ENCODE results near the gene CCDC8. TPM values are rescaled to one million over a fixed set of nuclear protein-coding genes. Genes with fewer than 3 reads are reported as not detected.

CCDC8 gene, protein sequence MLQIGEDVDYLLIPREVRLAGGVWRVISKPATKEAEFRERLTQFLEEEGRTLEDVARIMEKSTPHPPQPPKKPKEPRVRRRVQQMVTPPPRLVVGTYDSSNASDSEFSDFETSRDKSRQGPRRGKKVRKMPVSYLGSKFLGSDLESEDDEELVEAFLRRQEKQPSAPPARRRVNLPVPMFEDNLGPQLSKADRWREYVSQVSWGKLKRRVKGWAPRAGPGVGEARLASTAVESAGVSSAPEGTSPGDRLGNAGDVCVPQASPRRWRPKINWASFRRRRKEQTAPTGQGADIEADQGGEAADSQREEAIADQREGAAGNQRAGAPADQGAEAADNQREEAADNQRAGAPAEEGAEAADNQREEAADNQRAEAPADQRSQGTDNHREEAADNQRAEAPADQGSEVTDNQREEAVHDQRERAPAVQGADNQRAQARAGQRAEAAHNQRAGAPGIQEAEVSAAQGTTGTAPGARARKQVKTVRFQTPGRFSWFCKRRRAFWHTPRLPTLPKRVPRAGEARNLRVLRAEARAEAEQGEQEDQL
- 10 to 100 TPM; 23.3 to 33.8 TPM for total RNA-seq
- polyA plus RNA-seq (ENCODE audit: insufficient read depth, low read depth, low replicate concordance): 20.1 TPM
- long read RNA-seq, donor 1, transcript CCDC8-201 (1 exons, 3,186 nt): major isoform, 129 of 129 reads
- long read RNA-seq, donor 1, partial matches to known transcripts: 0 of 129 reads
- long read RNA-seq, donor 1, other reads (novel, unspliced or antisense): 0 of 129 reads
- long read RNA-seq, donor 2, transcript CCDC8-201 (1 exons, 3,186 nt): major isoform, 80 of 80 reads
- long read RNA-seq, donor 2, partial matches to known transcripts: 0 of 80 reads
- long read RNA-seq, donor 2, other reads (novel, unspliced or antisense): 0 of 80 reads

DNA sequence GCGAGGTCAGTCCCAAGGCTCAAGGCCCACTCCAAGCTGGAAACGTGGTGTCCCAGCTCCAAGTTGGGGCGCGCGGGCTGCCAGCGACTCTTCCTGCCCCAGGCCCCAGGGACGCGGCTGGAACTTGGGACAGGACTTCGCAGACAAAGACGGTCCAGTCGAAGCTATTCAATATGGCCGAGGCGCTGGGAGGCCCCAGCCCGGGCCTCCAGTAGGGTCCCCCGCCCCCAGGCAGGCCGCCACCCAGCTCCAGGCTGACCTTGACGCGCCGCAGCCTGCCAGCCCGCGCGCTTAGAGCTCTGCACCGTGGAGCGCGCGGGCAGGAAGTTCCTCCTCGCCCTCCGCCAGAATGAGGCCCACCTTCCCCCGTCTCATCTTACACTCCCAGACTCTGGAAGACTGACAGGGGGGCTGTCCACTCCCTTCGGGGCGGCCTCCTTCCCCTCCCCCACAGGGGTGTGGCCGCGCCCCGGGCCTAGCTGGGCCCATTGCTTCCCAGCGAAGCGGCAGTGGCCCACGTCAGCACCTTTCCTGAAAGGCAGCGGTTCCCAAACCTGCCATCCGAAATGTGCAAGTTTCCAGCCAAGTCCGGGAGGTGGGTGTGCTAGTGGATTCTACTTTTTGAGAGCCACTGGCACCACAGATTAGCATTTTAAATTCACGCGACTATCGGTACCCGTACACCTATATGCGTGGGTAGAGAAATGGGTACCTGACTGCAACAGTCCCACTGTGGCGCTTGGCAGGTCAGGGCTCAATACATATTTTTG lies at the start of gene CCDC8:
Gene CCDC8, minus strand, starts transcription at position 303 of the 770 bp plus-strand sequence. CDS start 754 bp downstream, outside the sequence.
- peak within 1 kb of the TSS; percentile 60 to 78 for H3K27ac ChIP-seq
- DNase-seq: peak; percentile 95
- TF ChIP-seq POLR2A (IDR thresholded peaks at IDR 0.05) (peak; percentile 77), CTCF (IDR thresholded peaks at IDR 0.05) (no peak)
- WGBS, 2 donors: 5 to 13% methylated on average over 6 to 31 of the region's 46 CpGs
- H3K27me3 ChIP-seq: no peaks in the 10 kb centered on the region
- intact Hi-C loops (cut with DNase I; ENCODE audit: low total_unique reads): no loop called here
- no peaks in the 10 kb centered on the region for H3K36me3 ChIP-seq (ENCODE audit: low read depth, missing control alignments)
- H3K9me3 ChIP-seq: no peaks in the 10 kb centered on the region
- peaks cover 22% of the 10 kb centered on the region for H3K4me1 ChIP-seq
- peak within 1 kb of the TSS; percentile 55 to 73 for H3K4me3 ChIP-seq

GRCh38 chr19:46461537-46461936 lies 48.2 kb upstream of the CCDC8 start:
- DNase-seq: no peak
- no peaks in the 10 kb centered on the region for H3K27me3 ChIP-seq
- TF ChIP-seq POLR2A (IDR thresholded peaks at IDR 0.05): no peak
- no peak for TF ChIP-seq CTCF (IDR thresholded peaks at IDR 0.05)
- H3K4me1 ChIP-seq: no peaks in the 10 kb centered on the region
- intact Hi-C loops (cut with DNase I; ENCODE audit: low total_unique reads): no loop called here
- WGBS, 2 donors: 78 to 100% methylated on average over 2 of the region's 2 CpGs
- no peak overlapping the region for H3K27ac ChIP-seq
- no peaks in the 10 kb centered on the region for H3K9me3 ChIP-seq
- no peak overlapping the region for H3K4me3 ChIP-seq
- no peaks in the 10 kb centered on the region for H3K36me3 ChIP-seq (ENCODE audit: low read depth, missing control alignments)

DNA sequence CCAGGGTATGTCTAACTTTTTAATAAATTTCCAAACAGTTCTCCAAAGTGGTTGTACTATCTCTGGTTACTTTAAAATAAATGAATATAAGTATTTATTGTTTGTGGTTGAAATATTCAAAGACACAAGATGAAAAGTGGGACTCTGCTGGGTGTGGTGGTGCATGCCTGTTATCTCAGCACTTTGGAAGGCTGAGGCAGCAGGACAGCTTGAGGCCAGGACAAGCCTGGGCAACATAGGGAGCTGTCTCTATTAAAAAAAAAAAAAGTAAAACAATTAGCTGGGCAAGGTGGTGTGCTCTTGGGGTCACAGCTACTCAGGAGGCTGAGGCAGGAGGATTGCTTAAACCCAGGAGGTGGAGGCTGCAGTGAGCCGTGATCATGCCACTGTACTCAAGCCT lies 47.6 kb upstream of the CCDC8 start:
- H3K27ac ChIP-seq: no peak overlapping the region
- WGBS, 2 donors: 93 to 100% methylated on average over 1 of the region's 1 CpG
- no peaks in the 10 kb centered on the region for H3K27me3 ChIP-seq
- no peaks in the 10 kb centered on the region for H3K4me1 ChIP-seq
- H3K4me3 ChIP-seq: no peak overlapping the region
- intact Hi-C loops (cut with DNase I; ENCODE audit: low total_unique reads): no loop called here
- TF ChIP-seq CTCF (IDR thresholded peaks at IDR 0.05) (no peak), POLR2A (IDR thresholded peaks at IDR 0.05) (no peak)
- H3K36me3 ChIP-seq (ENCODE audit: low read depth, missing control alignments): no peaks in the 10 kb centered on the region
- no peak for DNase-seq
- no peaks in the 10 kb centered on the region for H3K9me3 ChIP-seq

DNA sequence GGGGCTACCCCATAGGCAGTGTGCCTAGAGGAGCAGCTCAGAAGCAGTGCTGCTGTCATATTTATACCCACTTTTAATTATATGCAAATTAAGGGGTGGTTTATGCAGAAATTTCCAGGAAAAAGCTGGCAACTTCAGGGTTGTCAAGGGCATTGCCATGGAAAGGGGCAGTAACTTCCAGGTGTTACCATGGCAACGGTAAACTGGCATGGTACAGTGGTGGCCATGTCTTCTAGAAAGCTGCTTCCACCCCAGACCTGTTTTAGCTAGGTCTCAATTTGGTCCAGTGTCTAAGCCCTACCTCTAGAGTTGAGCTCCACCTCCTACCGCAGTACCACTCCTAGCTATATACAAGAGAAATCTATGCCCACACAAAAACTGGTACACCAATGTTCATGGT lies 46.7 kb upstream of the CCDC8 start:
- TF ChIP-seq POLR2A (IDR thresholded peaks at IDR 0.05) (no peak), CTCF (IDR thresholded peaks at IDR 0.05) (no peak)
- DNase-seq: no peak
- WGBS, 2 donors: 96 to 100% methylated on average over 2 of the region's 2 CpGs
- intact Hi-C loops (cut with DNase I; ENCODE audit: low total_unique reads): no loop called here
- Histone ChIP-seq H3K4me3 (no peak overlapping the region), H3K27ac (no peak overlapping the region), H3K4me1 (no peaks in the 10 kb centered on the region), H3K36me3 (ENCODE audit: low read depth, missing control alignments) (no peaks in the 10 kb centered on the region), H3K27me3 (no peaks in the 10 kb centered on the region), H3K9me3 (no peaks in the 10 kb centered on the region)
